ENCODE measurements around the gene SPEF2.

The SPEF2 gene

GRCh38 chr5:35832762-35833161 is 215.1 kb downstream of the SPEF2 start:
- Histone ChIP-seq H3F3A (ENCODE audit: control insufficient read depth, insufficient read depth) (no peaks in the 10 kb centered on the region), H3K36me3 (ENCODE audit: control insufficient read depth, low read length) (no peaks in the 10 kb centered on the region), H4K20me1 (ENCODE audit: control insufficient read depth, insufficient read depth, low read depth, low read length) (no peaks in the 10 kb centered on the region), H3K27ac (ENCODE audit: low read depth, low read length) (no peak overlapping the region), H3K4me3 (ENCODE audit: low read length) (no peak overlapping the region), H3K9me2 (replicated peaks; ENCODE audit: control insufficient read depth, low read length) (no peaks in the 10 kb centered on the region), H3K4me2 (ENCODE audit: low read length) (no peak overlapping the region), H3K4me1 (ENCODE audit: control insufficient read depth, low read length) (no peaks in the 10 kb centered on the region), H3K79me2 (ENCODE audit: control insufficient read depth, low read length) (no peaks in the 10 kb centered on the region), H3K9me3 (ENCODE audit: control insufficient read depth, insufficient read depth, low read length) (no peaks in the 10 kb centered on the region), H3K27me3 (ENCODE audit: control insufficient read depth, low read length) (no peaks in the 10 kb centered on the region)
- TF ChIP-seq CTCF (IDR thresholded peaks at IDR 0.05; ENCODE audit: low read depth, low read length, poor library complexity, severe bottlenecking) (no peak), EZH2phosphoT487 (IDR thresholded peaks at IDR 0.05; ENCODE audit: borderline replicate concordance, low read length) (no peak)

GRCh38 chr5:35833224-35833623 is 215.6 kb downstream of the SPEF2 start:
- Histone ChIP-seq H3F3A (ENCODE audit: control insufficient read depth, insufficient read depth) (no peaks in the 10 kb centered on the region), H4K20me1 (ENCODE audit: control insufficient read depth, insufficient read depth, low read depth, low read length) (no peaks in the 10 kb centered on the region), H3K27me3 (ENCODE audit: control insufficient read depth, low read length) (no peaks in the 10 kb centered on the region), H3K4me3 (ENCODE audit: low read length) (no peak overlapping the region), H3K36me3 (ENCODE audit: control insufficient read depth, low read length) (no peaks in the 10 kb centered on the region), H3K9me2 (replicated peaks; ENCODE audit: control insufficient read depth, low read length) (no peaks in the 10 kb centered on the region), H3K4me1 (ENCODE audit: control insufficient read depth, low read length) (no peaks in the 10 kb centered on the region), H3K9me3 (ENCODE audit: control insufficient read depth, insufficient read depth, low read length) (no peaks in the 10 kb centered on the region), H3K27ac (ENCODE audit: low read depth, low read length) (no peak overlapping the region), H3K79me2 (ENCODE audit: control insufficient read depth, low read length) (no peaks in the 10 kb centered on the region), H3K4me2 (ENCODE audit: low read length) (no peak overlapping the region)
- TF ChIP-seq CTCF (IDR thresholded peaks at IDR 0.05; ENCODE audit: low read depth, low read length, poor library complexity, severe bottlenecking): no peak

- Histone ChIP-seq H3K27ac (ENCODE audit: low read depth, low read length) (no peak overlapping the region), H4K20me1 (ENCODE audit: control insufficient read depth, insufficient read depth, low read depth, low read length) (no peaks in the 10 kb centered on the region), H3K9me2 (replicated peaks; ENCODE audit: control insufficient read depth, low read length) (no peaks in the 10 kb centered on the region), H3K9me3 (ENCODE audit: control insufficient read depth, insufficient read depth, low read length) (no peaks in the 10 kb centered on the region; the same call in 1 of the 2 replicates), H3K36me3 (ENCODE audit: control insufficient read depth, low read length) (no peaks in the 10 kb centered on the region), H3K79me2 (ENCODE audit: control insufficient read depth, low read length) (no peaks in the 10 kb centered on the region), H3F3A (ENCODE audit: control insufficient read depth, insufficient read depth) (no peaks in the 10 kb centered on the region), H3K27me3 (ENCODE audit: control insufficient read depth, low read length) (no peaks in the 10 kb centered on the region), H3K4me3 (ENCODE audit: low read length) (no peak overlapping the region), H3K4me1 (ENCODE audit: control insufficient read depth, low read length) (no peaks in the 10 kb centered on the region), H3K4me2 (ENCODE audit: low read length) (no peak overlapping the region)
- TF ChIP-seq CTCF (IDR thresholded peaks at IDR 0.05; ENCODE audit: low read depth, low read length, poor library complexity, severe bottlenecking) (no peak), EZH2phosphoT487 (IDR thresholded peaks at IDR 0.05; ENCODE audit: borderline replicate concordance, low read length) (no peak)
Measured at GRCh38 chr5:35835796-35836742, 218.4 kb downstream of the SPEF2 start.

All from DOHH2 (cell line).